GM12875 (cell line): Measurements from ENCODE around the gene VPS13C.

ENCODE experiments used
- H3K4me3 ChIP-seq: one replicate; pipeline ENCODE4 v1.5.1; 2011; ENCODE audit warnings: low read depth, low read length, control low read depth
- CTCF ChIP-seq: IDR thresholded peaks from 2 replicates; pipeline ENCODE4 v1.5.1; 2011; ENCODE audit warnings: low read depth, mild to moderate bottlenecking, control low read depth, inconsistent platforms, low read length, moderate library complexity, borderline replicate concordance; ENCODE audit not compliant: insufficient read depth

The VPS13C gene

GRCh38 chr15:61997786-61998185 is 62.5 kb downstream of the VPS13C start:
- no peak overlapping the region for H3K4me3 ChIP-seq
- no peak for TF ChIP-seq CTCF

- H3K4me3 ChIP-seq, result no peak overlapping the region
- TF ChIP-seq CTCF, result no peak
Measured at GRCh38 chr15:61996056-61996635, 64.1 kb downstream of the VPS13C start.

DNA sequence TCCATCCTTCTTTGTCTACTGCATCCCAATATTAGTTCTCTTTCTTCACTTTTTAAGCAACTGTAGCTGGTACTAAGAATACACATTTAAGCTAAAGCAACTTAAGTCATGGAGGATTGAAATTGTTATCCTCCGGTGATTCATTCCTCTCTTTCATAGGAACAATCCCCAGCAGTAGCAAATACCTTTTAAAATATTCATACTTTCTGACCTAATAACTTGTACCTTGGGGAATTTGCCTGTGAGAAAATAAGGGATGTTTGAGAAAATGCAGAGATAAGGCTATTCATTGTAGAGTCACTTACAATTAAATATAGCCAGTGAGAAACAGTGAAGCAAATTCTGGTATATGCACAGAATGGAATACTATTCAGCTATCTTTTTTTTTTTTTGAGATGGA is 66.0 kb downstream of the VPS13C start:
- no peak overlapping the region for H3K4me3 ChIP-seq
- no peak for TF ChIP-seq CTCF

DNA sequence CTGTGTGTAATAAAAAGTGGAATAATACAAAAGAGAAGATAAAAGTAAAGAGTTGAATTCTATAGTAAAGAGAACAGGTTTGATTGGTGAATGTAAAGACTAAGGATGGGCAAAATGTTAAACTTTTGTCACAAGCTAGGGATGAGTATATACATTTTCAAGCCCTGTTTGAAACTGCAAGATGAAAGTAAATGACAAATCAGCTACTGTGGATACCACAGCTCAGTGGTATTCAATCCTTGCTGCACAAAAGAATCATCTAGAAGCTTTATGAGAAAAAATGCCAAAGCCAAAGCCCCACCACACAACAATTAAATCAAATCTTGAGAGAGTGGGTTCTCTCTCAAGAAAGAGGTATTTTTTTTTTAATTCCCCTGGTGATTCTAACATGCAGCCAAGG is 67.7 kb downstream of the VPS13C start:
- no peak for TF ChIP-seq CTCF
- H3K4me3 ChIP-seq, result no peak overlapping the region

DNA sequence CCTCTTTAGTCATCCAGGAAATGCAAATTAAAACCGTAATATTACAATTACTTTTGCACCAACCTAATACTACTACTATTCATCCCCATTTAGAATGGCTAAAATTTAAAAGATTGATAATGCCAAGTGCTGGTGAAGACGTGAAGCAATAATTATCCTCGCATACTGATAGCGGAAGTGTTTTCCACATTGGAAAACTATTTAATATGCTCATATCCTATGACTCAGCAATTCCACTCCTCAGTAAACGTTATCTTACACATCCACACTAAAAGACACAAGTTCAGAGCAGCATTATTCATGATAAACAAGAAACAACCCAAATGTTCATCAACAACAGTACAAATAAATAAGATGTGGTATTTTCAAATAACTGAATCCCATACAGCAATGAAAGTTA is 70.6 kb downstream of the VPS13C start:
- TF ChIP-seq CTCF, result no peak
- no peak overlapping the region for H3K4me3 ChIP-seq

GRCh38 chr15:61987824-61988223 is 72.4 kb downstream of the VPS13C start:
- no peak overlapping the region for H3K4me3 ChIP-seq
- no peak for TF ChIP-seq CTCF

DNA sequence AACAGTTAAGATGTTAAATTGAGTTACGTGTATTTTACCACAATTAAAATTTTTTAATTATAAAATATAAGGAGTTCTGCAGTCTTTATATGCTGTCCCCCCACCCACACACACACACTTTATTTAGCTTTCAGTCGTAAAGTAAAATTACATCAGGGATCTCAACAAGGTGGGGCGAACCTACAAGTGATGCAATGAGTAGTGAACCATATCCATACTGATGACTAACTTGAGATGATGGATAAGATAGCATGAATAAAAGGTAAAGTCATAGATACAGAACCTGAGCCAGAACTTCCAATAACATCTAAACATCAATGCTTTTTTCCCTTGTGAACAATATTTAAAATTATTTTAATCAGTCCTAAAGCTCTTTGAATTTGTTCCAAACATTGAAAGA is 77.2 kb downstream of the VPS13C start:
- no peak overlapping the region for H3K4me3 ChIP-seq
- no peak for TF ChIP-seq CTCF
